T follicular helper cell (primary cell): ENCODE results near the gene EXOC4.
A peak's percentile ranks its signal among the peaks of the same experiment; 100 is the strongest.
"Not testable (repeated sequence)": the region's sequence is repeated elsewhere in the genome, so short reads cannot be mapped to it uniquely, and the experiment has no call there.

Experiments
- DNase-seq: peaks from one replicate; pipeline ENCODE4 v3.0.0-alpha.2; 2020; ENCODE audit warnings: low read depth
- total RNA-seq, 2 experiments: gene quantifications; one replicate each; lab custom pipeline; 2026; lab: John Stamatoyannopoulos, UW

EXOC4 gene
- 39.8 to 71.1 reads per million in 2 experiments for total RNA-seq

GRCh38 chr7:133252858-133253518 lies at the start of gene EXOC4:
Gene EXOC4, plus strand, starts transcription at chr7:133253078.
- DNase-seq = peak; percentile 89

DNA sequence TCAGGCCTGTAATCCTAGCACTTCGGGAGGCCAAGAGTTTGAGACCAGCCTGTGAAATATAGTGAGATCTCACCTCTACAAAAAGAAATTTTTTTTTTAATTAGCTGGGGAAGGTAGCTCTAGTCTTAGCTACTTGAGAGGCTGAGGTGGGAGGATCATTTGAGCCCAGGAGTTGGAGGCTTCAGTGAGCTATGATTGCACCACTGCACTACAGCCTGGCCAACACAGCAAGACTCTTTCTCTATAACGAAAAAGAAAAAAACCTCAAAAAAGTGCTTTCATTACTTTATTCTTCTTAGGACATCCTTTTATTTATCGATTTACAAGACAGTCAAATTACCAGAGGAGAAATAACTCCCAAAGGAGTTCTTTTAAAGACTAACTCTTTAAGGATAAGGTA lies 49.4 kb upstream of the EXOC4 start:
- no peak for DNase-seq

- no peak for DNase-seq
Observed at GRCh38 chr7:133207687-133208086, 45.2 kb upstream of the EXOC4 start.

- DNase-seq = not testable (repeated sequence)
Observed at GRCh38 chr7:133210817-133211216, 42.1 kb upstream of the EXOC4 start.

DNA sequence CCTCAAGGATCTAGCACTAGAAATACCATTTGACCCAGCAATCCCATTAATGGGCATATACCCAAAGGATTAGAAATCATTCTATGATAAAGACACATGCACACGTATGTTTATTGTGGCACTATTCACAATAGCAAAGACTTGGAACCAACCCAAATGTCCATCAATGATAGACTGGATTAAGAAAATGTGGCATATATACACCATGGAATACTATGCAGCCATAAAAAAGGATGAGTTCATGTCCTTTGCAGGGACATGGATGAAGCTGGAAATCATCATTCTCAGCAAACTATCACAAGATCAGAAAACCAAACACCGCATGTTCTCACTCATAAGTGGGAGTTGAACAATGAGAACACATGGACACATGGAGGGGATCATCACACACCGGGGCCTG lies 39.1 kb upstream of the EXOC4 start:
- not testable (repeated sequence) for DNase-seq

DNA sequence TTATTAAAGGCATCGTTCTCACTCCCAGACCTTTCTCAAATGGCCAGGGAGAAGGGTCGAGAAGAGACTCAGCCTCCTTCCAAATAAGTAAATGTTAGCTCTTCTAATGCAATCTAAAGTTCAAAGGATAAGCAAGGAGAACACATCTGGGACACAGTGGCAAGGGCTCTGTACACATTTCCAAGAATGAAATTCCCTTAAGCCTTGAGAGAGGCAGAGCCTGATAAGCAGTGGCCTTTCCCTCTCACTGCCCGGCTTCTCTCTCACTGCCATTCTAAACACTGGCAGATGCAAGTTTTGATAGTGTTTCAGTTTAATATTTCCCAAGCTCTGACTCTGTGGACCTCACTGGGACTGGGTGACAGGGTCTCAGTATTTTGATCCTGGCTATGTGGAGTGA lies 35.1 kb upstream of the EXOC4 start:
- no peak for DNase-seq

GRCh38 chr7:133230591-133231194 lies 22.2 kb upstream of the EXOC4 start:
- peak; percentile 22 for DNase-seq

- no peak for DNase-seq
Observed at GRCh38 chr7:133233142-133233541, 19.7 kb upstream of the EXOC4 start.

GRCh38 chr7:133234961-133235875 lies 17.7 kb upstream of the EXOC4 start:
- DNase-seq = no peak

DNA sequence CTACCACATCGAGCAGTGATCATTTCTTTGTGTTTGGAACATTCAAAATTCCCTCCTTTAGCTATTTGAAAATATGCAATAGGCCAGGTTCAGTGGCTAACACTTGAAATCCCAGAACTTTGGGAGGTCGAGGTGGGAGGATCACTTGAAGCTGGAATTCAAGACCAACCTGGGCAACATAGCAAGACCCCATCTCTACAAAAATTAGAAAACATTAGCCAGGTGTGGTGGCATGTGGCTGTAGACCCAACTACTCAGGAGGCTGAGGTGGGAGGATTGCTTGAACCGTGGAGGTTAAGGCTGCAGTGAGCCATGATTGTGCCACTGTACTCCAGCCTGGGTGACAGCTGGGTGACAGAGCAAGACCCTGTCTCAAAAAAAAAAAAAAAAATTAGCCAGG lies 15.3 kb upstream of the EXOC4 start:
- no peak for DNase-seq

DNA sequence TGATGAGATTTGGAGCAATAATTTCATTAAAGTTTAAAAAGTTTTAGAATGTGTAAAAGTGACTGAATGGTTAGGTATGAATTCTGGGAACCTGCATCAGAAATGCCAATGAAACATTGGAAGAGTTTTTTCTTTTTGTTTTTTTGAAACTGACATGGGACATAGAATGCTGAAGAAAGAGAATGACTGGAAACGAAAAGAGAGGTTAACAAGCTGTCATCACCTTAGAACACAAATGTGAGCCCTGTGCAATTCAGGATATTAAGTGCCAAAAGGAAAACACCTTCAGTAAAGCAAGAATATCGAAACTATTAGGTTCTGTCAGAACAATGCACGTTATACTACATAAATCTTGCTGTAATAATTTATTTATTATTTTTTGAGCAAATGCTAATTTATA lies 12.6 kb upstream of the EXOC4 start:
- no peak for DNase-seq

- no peak for DNase-seq
Observed at GRCh38 chr7:133246558-133246957, 6.3 kb upstream of the EXOC4 start.

- no peak for DNase-seq
Observed at GRCh38 chr7:133248901-133249300, 4.0 kb upstream of the EXOC4 start.

DNA sequence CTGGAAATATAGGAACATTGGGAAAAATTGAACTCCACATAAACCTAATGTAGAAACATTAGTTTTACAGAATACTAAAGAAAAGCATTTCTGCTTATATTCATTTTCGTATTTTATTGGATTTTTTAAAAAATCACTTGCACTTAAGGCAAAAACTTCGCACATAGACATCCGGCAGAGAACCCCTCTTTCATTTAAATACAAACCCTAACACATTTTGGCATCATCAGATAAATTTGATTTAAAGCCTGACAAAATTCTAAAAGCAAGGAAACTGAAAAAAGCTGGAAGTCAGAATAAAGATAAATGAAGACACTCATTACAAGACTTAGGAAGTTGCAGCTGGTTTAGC lies 396 bp upstream of the EXOC4 start:
- DNase-seq = no peak

DNA sequence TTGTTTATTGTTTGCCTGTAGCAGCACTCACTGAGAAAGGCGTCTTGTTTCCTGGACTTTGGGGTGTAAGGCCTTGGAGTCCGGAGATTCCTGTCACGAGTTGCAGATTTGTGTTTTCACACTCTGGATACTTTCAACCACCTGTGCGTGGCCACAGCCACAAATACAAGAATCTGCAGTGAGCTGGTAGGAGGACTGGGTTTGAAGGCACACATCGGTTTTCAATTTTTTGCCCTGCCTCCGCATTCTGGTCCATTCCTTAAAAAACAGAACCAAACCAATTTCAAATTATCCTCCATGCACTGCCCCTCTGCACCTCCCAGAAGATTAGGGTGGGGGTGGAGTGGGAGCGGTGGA lies 619 bp downstream of the EXOC4 start:
- no peak for DNase-seq

GRCh38 chr7:133255486-133255885 lies 2.6 kb downstream of the EXOC4 start:
- DNase-seq = no peak

DNA sequence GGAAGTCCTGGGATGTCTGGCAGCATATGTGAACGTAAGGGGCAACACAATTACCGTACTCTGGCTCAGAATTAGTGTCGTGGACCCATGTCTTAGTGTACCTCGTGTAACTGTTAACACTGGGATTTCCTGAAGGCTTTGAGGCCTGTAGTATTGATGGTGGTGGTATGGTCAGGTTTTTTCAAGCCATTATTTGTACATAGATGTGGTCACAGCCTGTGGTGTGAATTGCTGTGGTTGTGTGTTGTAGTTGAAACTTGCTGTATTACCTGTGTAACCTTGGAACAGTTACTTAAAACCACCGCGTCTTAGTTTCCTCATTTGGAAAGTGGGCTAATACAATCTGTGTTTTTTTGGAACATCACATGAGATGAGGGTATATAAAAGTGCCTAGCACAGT lies 5.3 kb downstream of the EXOC4 start:
- DNase-seq = no peak

DNA sequence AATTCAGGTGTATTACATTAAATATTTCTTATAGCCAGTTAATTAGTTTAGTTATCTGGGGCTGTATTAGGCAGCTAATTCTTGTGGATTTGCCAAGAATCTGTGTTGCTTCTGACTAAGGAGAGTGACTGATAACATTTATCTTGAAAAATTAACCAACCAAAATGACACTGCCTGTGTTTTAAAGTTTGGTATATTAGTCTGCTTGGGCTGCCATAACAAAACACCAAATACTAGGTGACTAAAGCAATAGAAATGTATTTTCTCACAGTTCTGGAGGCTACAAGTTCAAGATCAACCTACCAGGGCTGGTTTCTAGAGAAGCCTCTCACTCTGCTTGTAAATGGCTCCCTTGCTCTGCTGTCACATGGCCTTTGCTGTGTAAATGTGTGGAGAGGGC lies 12.9 kb downstream of the EXOC4 start:
- no peak for DNase-seq

DNA sequence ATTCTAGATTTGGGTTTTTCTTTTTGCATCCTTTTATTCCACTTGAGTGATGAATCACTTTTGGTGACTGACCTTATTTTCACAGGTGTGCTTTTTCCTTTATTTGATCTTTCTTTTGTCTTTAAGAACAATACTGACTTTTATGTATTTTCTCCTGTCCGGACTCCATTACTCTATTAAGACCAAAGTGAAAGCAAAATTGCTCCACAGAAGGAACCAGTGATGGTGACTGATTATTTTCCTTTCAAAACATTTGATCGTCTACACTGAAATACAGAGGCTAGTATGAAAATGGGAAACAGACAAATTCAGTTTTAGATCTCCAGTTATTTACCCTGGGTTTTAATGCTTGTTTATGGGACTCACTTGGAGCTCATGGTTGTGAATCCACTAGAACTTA lies 15.5 kb downstream of the EXOC4 start:
- no peak for DNase-seq

- no peak for DNase-seq
Observed at GRCh38 chr7:133272336-133272735, 19.5 kb downstream of the EXOC4 start.

DNA sequence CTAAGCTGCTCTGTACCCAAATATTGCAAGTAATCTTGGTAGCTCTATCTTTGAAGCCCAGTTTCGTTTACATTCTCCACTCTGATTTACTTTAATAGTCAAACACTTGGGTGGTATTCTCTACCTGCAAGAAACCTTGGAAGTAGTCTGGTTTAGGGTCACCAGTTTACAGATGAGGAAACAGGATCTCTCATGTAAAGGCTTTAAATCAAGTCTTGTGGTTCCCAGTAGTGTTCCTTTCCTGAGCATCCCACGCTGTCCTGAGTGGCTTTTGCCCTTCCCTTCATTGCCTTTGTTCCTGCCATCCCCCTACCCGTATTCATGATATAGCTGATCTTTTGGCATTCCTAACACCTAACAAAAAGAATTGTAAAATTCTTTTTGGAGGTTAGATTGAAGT lies 20.3 kb downstream of the EXOC4 start:
- no peak for DNase-seq

DNA sequence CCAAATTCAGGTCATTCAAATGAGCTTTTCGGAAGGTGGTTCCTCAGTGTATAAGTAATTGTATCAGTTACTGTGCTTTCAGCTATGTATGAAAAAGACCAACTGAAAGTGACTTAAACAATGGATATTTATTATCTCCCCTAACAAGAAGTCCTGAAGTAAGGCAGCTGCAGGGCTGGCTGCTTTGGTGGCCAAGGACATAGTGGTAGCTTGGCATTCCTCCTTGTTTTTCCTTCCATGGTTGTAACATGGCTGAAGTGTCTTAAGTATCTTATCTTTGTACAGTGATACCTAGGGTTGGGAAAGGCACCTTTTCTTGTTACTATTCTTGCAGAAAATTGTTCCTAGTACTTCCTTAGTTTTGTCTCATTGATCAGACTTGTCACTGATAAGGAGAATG lies 21.4 kb downstream of the EXOC4 start:
- DNase-seq = no peak

- no peak for DNase-seq
Observed at GRCh38 chr7:133275008-133275407, 22.1 kb downstream of the EXOC4 start.
